Mesenchymal stem cell (in vitro differentiated cells and primary cell): ENCODE data around the gene ABHD2.

Source experiments
- DNase-seq: peaks from one replicate; pipeline ENCODE4 v3.0.0-alpha.2; 2013
- H2AFZ ChIP-seq: one replicate; pipeline ENCODE4 v1.6.1; 2013; ENCODE audit warnings: low read depth, mild to moderate bottlenecking, control low read depth, inconsistent platforms, low read length, moderate library complexity
- H2AK5ac ChIP-seq: 2 replicates; pipeline ENCODE4 v1.6.1; 2013; ENCODE audit warnings: low read length, moderate library complexity, mild to moderate bottlenecking, inconsistent platforms; ENCODE audit not compliant: severe bottlenecking
- H2BK120ac ChIP-seq: one replicate; pipeline ENCODE4 v1.6.1; 2013; ENCODE audit warnings: low read depth, mild to moderate bottlenecking, inconsistent platforms, low read length, moderate library complexity
- H2BK12ac ChIP-seq, 2 experiments: one replicate each; pipeline ENCODE4 v1.6.1; 2013; ENCODE audit warnings: inconsistent platforms in 2 of 2, low read length in 2 of 2, mild to moderate bottlenecking in 2 of 2, moderate library complexity in 2 of 2, control low read depth in 1 of 2
- H2BK15ac ChIP-seq: one replicate; pipeline ENCODE4 v1.6.1; 2013; ENCODE audit warnings: mild to moderate bottlenecking, low read depth, inconsistent platforms; ENCODE audit not compliant: poor library complexity, severe bottlenecking
- H2BK5ac ChIP-seq: 2 replicates; pipeline ENCODE4 v1.6.1; 2013; ENCODE audit warnings: low read depth, mild to moderate bottlenecking, low read length, control low read depth, inconsistent platforms; ENCODE audit not compliant: poor library complexity, severe bottlenecking
- H3K14ac ChIP-seq, 2 experiments: one replicate each; pipeline ENCODE4 v1.6.1; 2013; ENCODE audit warnings: inconsistent platforms in 2 of 2, low read length in 2 of 2, control low read depth in 1 of 2, mild to moderate bottlenecking in 1 of 2, moderate library complexity in 1 of 2
- H3K18ac ChIP-seq, 2 experiments: one replicate each; pipeline ENCODE4 v1.6.1; 2013; ENCODE audit warnings: inconsistent platforms in 2 of 2, low read length in 2 of 2, control low read depth in 1 of 2, low read depth in 1 of 2, mild to moderate bottlenecking in 1 of 2
- H3K23ac ChIP-seq, 2 experiments: one replicate each; pipeline ENCODE4 v1.6.1; 2013; ENCODE audit warnings: inconsistent platforms in 2 of 2, low read length in 2 of 2, mild to moderate bottlenecking in 2 of 2, moderate library complexity in 2 of 2, control low read depth in 1 of 2
- H3K27ac ChIP-seq: 2 replicates; pipeline ENCODE4 v1.5.1; 2013; ENCODE audit warnings: mild to moderate bottlenecking, moderate library complexity, low read length, control low read depth, inconsistent platforms; ENCODE audit not compliant: poor library complexity, severe bottlenecking
- H3K27me3 ChIP-seq, 2 experiments: 2 replicates each; pipeline versions ENCODE4 v1.6.1 to v1.7.0; 2013; ENCODE audit warnings: low read length in 2 of 2, mild to moderate bottlenecking in 2 of 2, moderate library complexity in 2 of 2, control low read depth in 1 of 2, inconsistent platforms in 1 of 2; ENCODE audit not compliant: control insufficient read depth in 1 of 2, insufficient read depth in 1 of 2
- H3K36me3 ChIP-seq, 2 experiments: 2 replicates each; pipeline versions ENCODE4 v1.6.1 to v1.7.0; 2013; ENCODE audit warnings: low read length in 2 of 2, control low read depth in 1 of 2, inconsistent platforms in 1 of 2, low read depth in 1 of 2, mild to moderate bottlenecking in 1 of 2; ENCODE audit not compliant: insufficient read depth in 2 of 2, control insufficient read depth in 1 of 2
- H3K4ac ChIP-seq, 2 experiments: one replicate each; pipeline ENCODE4 v1.6.1; 2013; ENCODE audit warnings: inconsistent platforms in 2 of 2, low read length in 2 of 2, mild to moderate bottlenecking in 2 of 2, moderate library complexity in 2 of 2, control low read depth in 1 of 2, low read depth in 1 of 2
- H3K4me1 ChIP-seq: 2 replicates; pipeline ENCODE4 v1.6.1; 2013; ENCODE audit warnings: low read depth, low read length, control low read depth; ENCODE audit not compliant: control insufficient read depth, insufficient read depth
- H3K4me2 ChIP-seq: 2 replicates; pipeline ENCODE4 v1.6.1; 2013; ENCODE audit warnings: low read length, mild to moderate bottlenecking, inconsistent platforms; ENCODE audit not compliant: poor library complexity, severe bottlenecking
- H3K4me3 ChIP-seq, 2 experiments: 2 replicates each; pipeline versions ENCODE4 v1.5.1 to v1.7.0; 2013; ENCODE audit warnings: low read length in 2 of 2, mild to moderate bottlenecking in 2 of 2, control low read depth in 1 of 2, low read depth in 1 of 2; ENCODE audit not compliant: insufficient read depth in 1 of 2
- H3K79me1 ChIP-seq: replicated peaks from 2 replicates; pipeline ENCODE4 v1.6.1; 2013; ENCODE audit warnings: mild to moderate bottlenecking, control low read depth, low read length, inconsistent platforms; ENCODE audit not compliant: poor library complexity, severe bottlenecking
- H3K9ac ChIP-seq: 2 replicates; pipeline ENCODE4 v1.7.0; 2013; ENCODE audit warnings: mild to moderate bottlenecking, low read length, moderate library complexity
- H3K9me3 ChIP-seq: 2 replicates; pipeline ENCODE4 v1.7.0; 2013; ENCODE audit warnings: mild to moderate bottlenecking, low read length; ENCODE audit not compliant: control insufficient read depth
- H4K8ac ChIP-seq: one replicate; pipeline ENCODE4 v1.6.1; 2013; ENCODE audit warnings: inconsistent platforms, mild to moderate bottlenecking, low read length, moderate library complexity
- H4K91ac ChIP-seq: one replicate; pipeline ENCODE4 v1.6.1; 2013; ENCODE audit warnings: mild to moderate bottlenecking, low read length, inconsistent platforms
- WGBS: methylation state at CpG from one replicate; pipeline ENCODE4 v1.1.7; 2013; ENCODE audit warnings: mixed read lengths; 5-methylcytosine and 5-hydroxymethylcytosine counted together

The ABHD2 gene

DNA sequence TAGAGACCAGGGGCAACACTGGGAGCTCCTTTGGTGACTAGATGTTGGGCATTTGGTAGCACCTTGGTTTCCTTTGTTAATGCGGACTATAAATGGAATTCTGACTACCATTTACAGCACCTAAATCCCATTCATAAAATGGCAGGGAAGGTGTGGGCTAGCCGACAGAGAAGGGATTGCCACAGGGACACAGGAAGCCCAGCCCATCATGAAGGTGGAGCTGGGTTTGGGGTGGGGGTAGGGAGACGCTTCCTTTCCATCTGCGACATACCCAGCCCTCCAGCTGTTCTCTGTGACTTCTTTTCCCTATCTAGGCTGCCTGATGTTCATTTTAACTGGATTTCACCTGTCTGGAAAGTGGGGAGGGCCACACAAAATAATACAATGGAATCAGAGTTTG, 21.0 kb downstream of the ABHD2 start:
- no peak for DNase-seq
- Histone ChIP-seq H3K14ac (no peak overlapping the region), H3K4ac (no peak overlapping the region), H2BK15ac (no peak overlapping the region), H3K79me1 (peaks cover 38% of the 10 kb centered on the region), H3K4me3 (no peak overlapping the region), H3K27me3 (no peaks in the 10 kb centered on the region), H3K36me3 (peaks cover 3 to 59% of the 10 kb centered on the region in 2 experiments), H2BK120ac (no peak overlapping the region), H3K9ac (no peak overlapping the region), H2BK12ac (no peak overlapping the region), H2BK5ac (no peak overlapping the region), H3K9me3 (no peaks in the 10 kb centered on the region), H3K4me1 (peaks cover 13% of the 10 kb centered on the region), H3K27ac (no peak overlapping the region), H3K23ac (no peak overlapping the region), H3K4me2 (no peak overlapping the region), H2AFZ (no peak overlapping the region), H2AK5ac (no peak overlapping the region), H4K91ac (no peak overlapping the region), H4K8ac (no peak overlapping the region), H3K18ac (no peak overlapping the region)
- WGBS: 40% methylated on average over 1 of the region's 4 CpGs

DNA sequence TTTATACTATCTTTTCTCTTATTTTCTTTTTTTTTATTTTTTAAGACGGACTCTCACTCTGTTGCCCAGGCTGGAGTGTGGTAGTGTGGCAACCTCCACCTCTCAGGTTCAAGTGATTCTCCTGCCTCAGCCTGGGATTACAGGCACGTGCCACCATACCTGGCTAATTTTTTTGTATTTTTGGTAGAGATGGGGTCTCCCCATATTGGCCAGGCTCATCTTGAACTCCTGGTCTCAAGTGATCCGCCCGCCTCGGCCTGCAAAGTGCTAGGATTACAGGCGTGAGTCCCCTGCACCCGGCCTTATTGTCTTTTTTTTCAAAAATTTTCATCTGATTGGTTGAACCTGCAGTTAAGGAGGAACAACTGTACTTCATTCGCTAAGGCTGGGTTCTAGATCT, 21.8 kb downstream of the ABHD2 start:
- peaks cover 3 to 61% of the 10 kb centered on the region in 2 experiments for H3K36me3 ChIP-seq
- H3K9me3 ChIP-seq: no peaks in the 10 kb centered on the region
- H2BK12ac ChIP-seq: no peak overlapping the region
- H2BK5ac ChIP-seq: no peak overlapping the region
- 94% methylated on average over 8 of the region's 8 CpGs for WGBS
- H4K91ac ChIP-seq: no peak overlapping the region
- H2BK120ac ChIP-seq: no peak overlapping the region
- H3K14ac ChIP-seq: no peak overlapping the region
- H3K4me3 ChIP-seq: no peak overlapping the region
- peaks cover 42% of the 10 kb centered on the region for H3K79me1 ChIP-seq
- no peak overlapping the region for H3K23ac ChIP-seq
- H3K4me2 ChIP-seq: no peak overlapping the region
- H3K27me3 ChIP-seq: no peaks in the 10 kb centered on the region
- H2AK5ac ChIP-seq: no peak overlapping the region
- no peak overlapping the region for H3K18ac ChIP-seq
- H3K9ac ChIP-seq: no peak overlapping the region
- H3K4ac ChIP-seq: no peak overlapping the region
- H2AFZ ChIP-seq: no peak overlapping the region
- no peak overlapping the region for H2BK15ac ChIP-seq
- no peak for DNase-seq
- H4K8ac ChIP-seq: no peak overlapping the region
- H3K4me1 ChIP-seq: peaks cover 10% of the 10 kb centered on the region
- H3K27ac ChIP-seq: no peak overlapping the region

DNA sequence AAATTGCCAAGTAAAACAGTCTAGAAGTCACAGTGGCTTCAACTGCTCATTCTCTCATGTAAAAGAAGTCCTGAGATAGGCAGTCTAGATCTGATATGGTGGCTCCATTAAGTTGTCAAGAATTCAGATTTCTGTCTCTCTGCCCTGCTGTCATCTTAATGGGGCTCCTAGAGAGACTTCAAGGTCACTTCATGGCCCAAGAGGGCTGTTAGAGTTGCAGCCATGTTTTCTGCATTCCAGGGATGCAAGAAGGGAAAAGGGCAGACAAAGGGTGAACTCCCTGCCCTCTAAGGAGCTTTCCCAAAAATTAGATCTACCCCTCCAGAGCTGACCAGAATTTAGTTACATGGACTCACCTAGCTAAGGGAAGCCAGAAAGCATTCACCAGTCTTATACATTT, 23.1 kb downstream of the ABHD2 start:
- Histone ChIP-seq H3K4me2 (no peak overlapping the region), H3K36me3 (peaks cover 4 to 66% of the 10 kb centered on the region in 2 experiments)

DNA sequence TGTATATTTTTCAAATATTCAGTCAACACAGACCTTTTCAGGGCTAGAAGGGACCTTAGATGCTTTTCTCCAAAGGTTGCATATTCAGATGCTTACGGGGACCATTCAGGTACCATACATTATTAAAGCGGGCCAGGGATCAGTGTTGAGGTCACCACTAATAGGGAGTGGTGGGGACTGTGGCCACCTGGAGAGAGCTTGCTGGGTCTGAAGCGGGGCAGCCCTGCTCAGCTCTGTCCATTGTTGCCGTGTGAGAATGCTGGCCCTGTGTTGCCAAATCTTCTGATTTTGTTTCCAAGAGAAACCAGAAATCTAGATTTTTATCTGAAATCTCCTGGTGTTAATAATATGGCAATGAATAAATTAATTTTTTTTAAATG, 23.7 kb downstream of the ABHD2 start:
- H4K8ac ChIP-seq: no peak overlapping the region
- H3K4me2 ChIP-seq: no peak overlapping the region
- H4K91ac ChIP-seq: no peak overlapping the region
- H3K9me3 ChIP-seq: no peaks in the 10 kb centered on the region
- no peak overlapping the region for H3K27ac ChIP-seq
- H2BK12ac ChIP-seq: no peak overlapping the region
- H3K36me3 ChIP-seq: peaks cover 4 to 66% of the 10 kb centered on the region in 2 experiments
- H3K14ac ChIP-seq: no peak overlapping the region
- no peak overlapping the region for H3K23ac ChIP-seq
- no peak overlapping the region for H2BK15ac ChIP-seq
- H2BK5ac ChIP-seq: no peak overlapping the region
- H3K4ac ChIP-seq: no peak overlapping the region
- WGBS: 97% methylated on average over 3 of the region's 4 CpGs
- H2AK5ac ChIP-seq: no peak overlapping the region
- H3K9ac ChIP-seq: peak overlapping the region; percentile 10
- H3K18ac ChIP-seq: no peak overlapping the region
- peaks cover 41% of the 10 kb centered on the region for H3K79me1 ChIP-seq
- no peak overlapping the region for H3K4me3 ChIP-seq
- H2AFZ ChIP-seq: no peak overlapping the region
- peaks cover 7% of the 10 kb centered on the region for H3K4me1 ChIP-seq
- H3K27me3 ChIP-seq: no peaks in the 10 kb centered on the region
- no peak for DNase-seq
- no peak overlapping the region for H2BK120ac ChIP-seq

More for the DNA sequence above, 23.1 kb downstream of the ABHD2 start:
- no peak overlapping the region for H3K4ac ChIP-seq
- H3K4me3 ChIP-seq: no peak overlapping the region
- H3K9me3 ChIP-seq: no peaks in the 10 kb centered on the region
- H4K91ac ChIP-seq: no peak overlapping the region
- no peak overlapping the region for H4K8ac ChIP-seq
- H3K23ac ChIP-seq: no peak overlapping the region
- no peak overlapping the region for H2BK5ac ChIP-seq
- H3K27ac ChIP-seq: no peak overlapping the region
- H2AFZ ChIP-seq: no peak overlapping the region
- H2BK120ac ChIP-seq: no peak overlapping the region
- H3K18ac ChIP-seq: no peak overlapping the region
- peaks cover 7% of the 10 kb centered on the region for H3K4me1 ChIP-seq
- H3K9ac ChIP-seq: no peak overlapping the region
- no peaks in the 10 kb centered on the region for H3K27me3 ChIP-seq
- no peak overlapping the region for H3K14ac ChIP-seq
- no peak overlapping the region for H2BK12ac ChIP-seq
- H3K79me1 ChIP-seq: peaks cover 45% of the 10 kb centered on the region
- DNase-seq: no peak
- no peak overlapping the region for H2BK15ac ChIP-seq
- no peak overlapping the region for H2AK5ac ChIP-seq
